ENCODE measurements around the gene STK11IP.

Gene STK11IP

DNA sequence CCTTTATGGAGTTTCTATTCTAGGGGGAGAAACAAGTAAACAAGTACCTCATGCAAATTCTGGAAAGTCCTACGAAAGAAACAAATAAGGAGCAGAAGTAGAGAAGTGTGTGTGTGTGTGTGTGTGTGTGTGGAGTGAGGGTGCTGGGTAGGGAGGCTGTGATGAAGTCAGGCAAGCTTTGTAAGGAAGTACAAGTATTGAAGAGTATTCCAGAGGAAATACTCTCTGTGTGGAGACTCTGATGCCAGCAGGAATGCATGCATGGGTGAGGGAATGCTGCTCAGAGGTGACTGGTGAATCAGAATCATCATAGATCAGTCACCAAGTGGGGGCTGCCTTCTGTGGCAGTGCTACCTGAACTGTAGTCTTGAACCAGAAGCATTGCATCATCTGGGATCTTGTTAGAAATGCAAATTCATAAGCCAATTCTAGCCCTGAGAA, 64.3 kb downstream of the STK11IP start:
- TF ChIP-seq, protein P1, sequence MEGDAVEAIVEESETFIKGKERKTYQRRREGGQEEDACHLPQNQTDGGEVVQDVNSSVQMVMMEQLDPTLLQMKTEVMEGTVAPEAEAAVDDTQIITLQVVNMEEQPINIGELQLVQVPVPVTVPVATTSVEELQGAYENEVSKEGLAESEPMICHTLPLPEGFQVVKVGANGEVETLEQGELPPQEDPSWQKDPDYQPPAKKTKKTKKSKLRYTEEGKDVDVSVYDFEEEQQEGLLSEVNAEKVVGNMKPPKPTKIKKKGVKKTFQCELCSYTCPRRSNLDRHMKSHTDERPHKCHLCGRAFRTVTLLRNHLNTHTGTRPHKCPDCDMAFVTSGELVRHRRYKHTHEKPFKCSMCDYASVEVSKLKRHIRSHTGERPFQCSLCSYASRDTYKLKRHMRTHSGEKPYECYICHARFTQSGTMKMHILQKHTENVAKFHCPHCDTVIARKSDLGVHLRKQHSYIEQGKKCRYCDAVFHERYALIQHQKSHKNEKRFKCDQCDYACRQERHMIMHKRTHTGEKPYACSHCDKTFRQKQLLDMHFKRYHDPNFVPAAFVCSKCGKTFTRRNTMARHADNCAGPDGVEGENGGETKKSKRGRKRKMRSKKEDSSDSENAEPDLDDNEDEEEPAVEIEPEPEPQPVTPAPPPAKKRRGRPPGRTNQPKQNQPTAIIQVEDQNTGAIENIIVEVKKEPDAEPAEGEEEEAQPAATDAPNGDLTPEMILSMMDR (IDR thresholded peaks at IDR 0.05; ENCODE audit: borderline replicate concordance, insufficient read depth, low read depth, low read length) = no peak

DNA sequence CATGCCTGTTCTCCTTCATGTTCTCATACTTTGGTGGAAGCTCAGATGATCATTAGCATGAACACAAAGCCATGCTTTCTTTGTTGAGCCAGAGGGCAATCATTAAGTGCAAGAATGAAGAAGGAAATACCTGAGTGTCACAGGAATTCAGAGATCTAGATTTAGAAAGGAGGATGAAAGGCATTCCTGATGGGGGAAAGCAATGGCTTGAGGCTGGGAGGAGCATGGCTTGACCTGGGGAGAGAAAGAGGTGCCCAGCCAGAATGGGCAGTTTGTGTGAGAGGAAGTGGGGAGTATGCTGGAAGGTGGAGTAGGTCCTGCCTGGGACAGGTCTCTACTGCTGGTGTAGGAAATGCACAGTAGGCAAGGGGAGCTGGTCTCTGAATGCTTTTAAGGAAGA, 64.9 kb downstream of the STK11IP start:
- H3K4me3 ChIP-seq (ENCODE audit: low read depth, low read length) = no peak overlapping the region
- TF ChIP-seq, protein P1 (IDR thresholded peaks at IDR 0.05; ENCODE audit: borderline replicate concordance, insufficient read depth, low read depth, low read length) = no peak

More for the DNA sequence above, 64.3 kb downstream of the STK11IP start:
- no peak overlapping the region for H3K4me3 ChIP-seq (ENCODE audit: low read depth, low read length)

DNA sequence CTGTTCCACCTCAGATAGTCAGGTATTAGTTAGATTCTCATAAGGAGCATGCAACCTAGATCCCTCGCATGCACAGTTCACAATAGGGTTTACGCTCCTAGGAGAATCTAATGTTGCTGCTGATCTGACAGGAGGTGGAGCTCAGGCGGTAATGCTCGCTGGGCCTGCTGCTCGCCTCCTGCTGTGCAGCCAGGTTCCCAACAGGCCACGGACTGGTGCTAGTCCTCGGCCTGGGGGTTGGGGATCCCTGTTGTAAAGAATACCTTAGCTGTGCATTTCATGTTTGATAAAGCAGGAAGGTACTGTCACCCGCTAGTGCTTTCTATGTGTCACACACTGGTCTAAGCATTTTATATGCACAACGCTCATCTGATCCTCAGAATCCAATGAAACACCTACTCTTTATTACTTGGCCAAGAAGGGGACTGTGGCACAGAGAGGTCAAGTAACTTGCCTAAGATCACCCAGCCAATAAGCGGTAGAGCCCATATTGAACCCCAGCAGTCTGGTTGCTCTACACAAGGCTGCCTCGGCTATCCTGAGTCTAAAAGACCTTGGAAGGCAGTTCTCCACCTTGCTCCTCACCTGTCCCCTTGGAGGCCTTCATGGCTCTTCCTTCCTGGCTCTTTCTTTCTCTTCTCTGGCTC, 65.6 kb downstream of the STK11IP start:
- TF ChIP-seq, protein P1 (IDR thresholded peaks at IDR 0.05; ENCODE audit: borderline replicate concordance, insufficient read depth, low read depth, low read length) = no peak
- H3K4me3 ChIP-seq (ENCODE audit: low read depth, low read length) = no peak overlapping the region

DNA sequence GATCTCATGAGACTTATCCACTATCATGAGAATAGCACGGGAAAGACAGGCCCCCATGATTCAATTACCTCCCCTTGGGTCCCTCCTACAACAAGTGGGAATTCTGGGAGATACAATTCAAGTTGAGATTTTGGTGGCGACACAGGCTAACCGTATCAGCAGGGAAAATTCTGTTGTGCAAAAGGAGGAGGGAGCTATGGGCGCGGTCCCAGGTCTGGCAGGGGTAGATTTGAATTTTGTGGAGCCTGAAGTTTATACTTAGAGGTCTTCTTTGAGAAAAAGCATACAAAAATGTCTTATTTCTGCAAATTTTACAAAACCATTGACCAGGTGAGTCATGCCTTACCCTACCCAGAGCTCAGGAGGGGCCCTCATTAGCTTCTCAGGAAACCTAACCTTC, 66.4 kb downstream of the STK11IP start:
- no peak overlapping the region for H3K4me3 ChIP-seq (ENCODE audit: low read depth, low read length)
- TF ChIP-seq, protein P1 (IDR thresholded peaks at IDR 0.05; ENCODE audit: borderline replicate concordance, insufficient read depth, low read depth, low read length) = no peak

DNA sequence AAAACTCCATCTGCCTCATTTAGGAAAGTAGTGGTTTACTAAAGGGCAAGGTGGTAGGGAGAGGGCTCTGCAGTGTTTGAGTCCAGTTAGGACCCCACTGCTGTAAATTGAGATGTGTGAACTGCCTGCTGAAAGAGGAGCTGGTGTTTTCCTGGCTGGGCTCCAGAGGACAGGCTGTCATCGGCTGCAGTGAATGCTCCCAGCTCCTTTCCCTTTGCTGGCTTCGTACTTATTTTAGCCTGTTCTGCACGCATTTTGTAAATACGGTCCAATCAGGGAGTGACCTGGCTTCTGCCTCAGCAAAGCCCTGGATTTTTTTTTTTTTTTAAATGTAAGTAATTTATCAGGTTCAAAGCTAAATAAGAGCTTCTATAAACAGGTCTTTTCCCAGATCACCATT, 67.3 kb downstream of the STK11IP start:
- no peak overlapping the region for H3K4me3 ChIP-seq (ENCODE audit: low read depth, low read length)
- TF ChIP-seq, protein P1 (IDR thresholded peaks at IDR 0.05; ENCODE audit: borderline replicate concordance, insufficient read depth, low read depth, low read length) = no peak

DNA sequence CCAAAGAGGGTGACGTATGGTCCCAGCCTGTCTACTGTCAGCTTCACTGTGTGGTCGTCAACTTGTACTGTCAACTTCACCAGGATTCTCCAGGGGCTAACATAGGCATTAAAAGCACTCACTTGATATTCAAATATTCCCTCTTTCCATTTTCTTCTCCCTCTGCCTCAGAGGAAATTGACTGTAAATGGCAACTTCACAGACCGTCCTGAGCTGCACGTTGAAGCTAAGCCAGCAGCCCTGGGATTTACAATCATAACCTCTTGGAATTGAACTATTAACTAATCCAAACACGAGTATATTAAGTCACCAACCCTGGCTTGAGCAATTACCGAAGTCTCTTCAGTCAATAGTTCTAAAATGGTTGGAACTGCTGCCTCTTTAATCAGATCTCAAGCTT, 68.3 kb downstream of the STK11IP start:
- H3K4me3 ChIP-seq (ENCODE audit: low read depth, low read length) = no peak overlapping the region
- TF ChIP-seq, protein P1 (IDR thresholded peaks at IDR 0.05; ENCODE audit: borderline replicate concordance, insufficient read depth, low read depth, low read length) = no peak

All from GM12875 (cell line).